HG03139 (cell line): ENCODE results near the gene RBBP5.

Experiments
- ATAC-seq: cut with Tn5 transposase; IDR thresholded peaks from one replicate; pipeline ENCODE4 v1.9.1; 2021; ENCODE audit not compliant: unreplicated experiment

Gene RBBP5

GRCh38 chr1:205129447-205130029 is 7.8 kb upstream of the RBBP5 start:
- no peak for ATAC-seq

DNA sequence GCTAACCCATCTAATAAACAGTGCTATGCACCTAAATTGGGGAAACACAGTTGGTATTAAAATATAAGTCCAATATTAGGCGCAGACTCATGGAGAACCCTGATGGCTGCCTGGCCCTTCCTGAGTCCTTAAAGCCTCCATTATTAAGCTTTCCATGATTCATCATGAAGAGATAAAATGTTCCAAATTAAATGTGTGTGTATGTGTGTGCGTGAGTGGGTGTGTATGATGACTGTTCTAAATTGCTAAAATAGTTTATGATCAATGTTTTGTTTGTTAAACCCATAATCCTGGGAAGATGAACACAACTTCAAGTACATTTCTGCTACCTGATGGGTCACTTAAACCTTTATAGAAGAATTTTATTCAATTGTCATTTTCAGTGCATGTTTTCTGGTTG is 6.3 kb upstream of the RBBP5 start:
- no peak for ATAC-seq

DNA sequence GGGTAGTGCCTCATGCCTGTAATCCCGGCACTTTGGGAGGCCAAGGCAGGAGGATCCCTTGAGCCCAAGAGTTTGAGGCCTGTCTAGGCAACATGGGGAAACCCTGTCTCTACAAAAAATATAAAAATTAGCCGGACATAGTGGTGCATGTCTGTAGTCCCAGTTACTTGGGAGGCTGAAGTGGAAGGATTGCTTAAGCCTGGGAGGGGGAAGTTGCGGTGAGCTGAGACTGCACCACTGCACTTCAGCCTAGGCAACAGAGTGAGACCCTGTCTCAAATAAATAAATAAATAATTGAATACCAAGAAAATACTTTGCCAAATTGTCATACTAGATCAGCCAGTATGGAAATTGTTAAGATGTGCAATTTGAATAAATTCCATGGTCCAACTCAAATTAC is 5.9 kb upstream of the RBBP5 start:
- no peak for ATAC-seq

GRCh38 chr1:205124726-205125125 is 2.9 kb upstream of the RBBP5 start:
- ATAC-seq = no peak

DNA sequence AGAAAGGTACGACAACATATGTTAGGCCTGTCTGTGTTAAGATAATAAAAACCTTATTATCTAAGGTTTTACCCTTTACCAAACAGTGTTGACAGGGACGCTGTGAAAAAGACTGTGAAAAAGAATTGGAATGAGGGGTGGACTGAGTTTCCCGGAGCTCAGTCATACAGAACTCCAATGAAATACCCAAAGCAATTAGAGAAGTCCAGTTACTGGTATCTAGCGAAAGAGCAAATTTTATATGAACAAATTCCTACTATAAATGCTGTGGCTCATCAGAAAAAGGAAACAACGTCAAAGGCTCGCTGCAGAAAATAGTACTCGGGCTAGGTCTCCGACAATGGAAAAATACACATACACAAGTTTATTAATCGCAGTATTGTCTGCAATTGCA is 708 bp upstream of the RBBP5 start:
- ATAC-seq = no peak

- no peak for ATAC-seq
Measured at GRCh38 chr1:205118752-205119151, 3.0 kb downstream of the RBBP5 start.

- ATAC-seq = no peak
Measured at GRCh38 chr1:205111354-205111753, 10.4 kb downstream of the RBBP5 start.

GRCh38 chr1:205109711-205110110 is 12.1 kb downstream of the RBBP5 start:
- ATAC-seq = no peak

GRCh38 chr1:205109269-205109668 is 12.5 kb downstream of the RBBP5 start:
- no peak for ATAC-seq

DNA sequence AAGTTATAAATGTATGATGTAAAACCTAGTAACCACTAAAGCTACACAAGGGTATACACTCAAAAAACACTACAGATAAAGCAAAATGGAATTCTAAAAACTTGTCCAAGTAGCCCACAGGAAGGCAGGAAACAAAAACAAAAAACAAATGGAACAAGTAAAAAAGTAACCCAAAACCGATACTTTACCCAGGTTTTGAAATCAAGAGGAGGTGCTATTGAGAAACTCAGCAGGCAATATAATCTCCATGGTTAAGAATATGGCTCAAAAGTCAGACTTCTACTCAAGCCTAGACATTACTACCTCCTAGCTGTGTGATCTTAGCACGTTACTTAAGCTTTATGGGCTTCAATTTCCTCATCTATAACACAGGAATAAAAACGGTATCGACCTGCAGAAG is 13.3 kb downstream of the RBBP5 start:
- no peak for ATAC-seq

- no peak for ATAC-seq
Measured at GRCh38 chr1:205107327-205107726, 14.5 kb downstream of the RBBP5 start.

- ATAC-seq = no peak
Measured at GRCh38 chr1:205102404-205102803, 19.4 kb downstream of the RBBP5 start.

- ATAC-seq = no peak
Measured at GRCh38 chr1:205098242-205098641, 23.5 kb downstream of the RBBP5 start.

DNA sequence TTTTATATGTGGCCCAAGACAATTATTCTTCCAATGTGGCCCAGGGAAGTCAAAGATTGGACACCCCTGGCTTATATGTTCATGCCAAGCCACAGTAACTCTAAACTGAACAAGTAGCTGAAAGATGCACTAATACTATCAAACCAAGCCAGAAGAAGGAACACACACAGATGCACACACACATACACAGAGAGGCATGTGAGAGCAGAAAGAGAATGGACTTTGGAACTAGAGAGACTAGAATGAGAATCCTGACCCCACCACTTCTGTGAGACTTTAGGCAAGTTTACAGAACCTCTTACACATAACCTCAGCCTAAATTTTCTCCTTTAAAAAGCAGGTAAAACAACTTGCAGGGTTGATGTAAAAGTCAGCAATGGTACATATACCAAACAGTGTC is 26.4 kb downstream of the RBBP5 start:
- ATAC-seq = no peak

- no peak for ATAC-seq
Measured at GRCh38 chr1:205091043-205091740, 30.6 kb downstream of the RBBP5 start.

- no peak for ATAC-seq
Measured at GRCh38 chr1:205088341-205088740, 33.4 kb downstream of the RBBP5 start.

DNA sequence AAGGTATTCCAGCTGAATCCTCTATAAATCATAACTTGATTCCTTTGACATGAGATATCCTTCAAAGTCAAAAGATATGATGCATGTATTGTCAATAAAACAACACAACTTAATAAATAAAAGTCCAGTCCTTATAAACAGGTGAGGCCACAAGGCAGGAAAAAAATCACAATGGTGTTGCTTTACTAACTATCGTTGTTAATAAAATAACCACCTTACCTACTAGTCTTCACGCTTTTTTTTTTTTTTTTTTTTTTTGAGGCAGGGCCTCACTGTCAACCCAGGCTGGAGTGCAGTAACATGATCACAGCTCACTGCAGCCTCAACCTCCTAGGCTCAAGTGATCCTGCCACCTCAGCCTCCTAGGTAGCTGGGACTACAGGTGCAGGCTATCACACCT is 37.4 kb downstream of the RBBP5 start, which contains the start of gene TMEM81:
TMEM81 (minus strand) TSS at position 101 of the 400 bp plus-strand sequence. CDS start 140 bp downstream, outside the sequence.
- no peak for ATAC-seq

DNA sequence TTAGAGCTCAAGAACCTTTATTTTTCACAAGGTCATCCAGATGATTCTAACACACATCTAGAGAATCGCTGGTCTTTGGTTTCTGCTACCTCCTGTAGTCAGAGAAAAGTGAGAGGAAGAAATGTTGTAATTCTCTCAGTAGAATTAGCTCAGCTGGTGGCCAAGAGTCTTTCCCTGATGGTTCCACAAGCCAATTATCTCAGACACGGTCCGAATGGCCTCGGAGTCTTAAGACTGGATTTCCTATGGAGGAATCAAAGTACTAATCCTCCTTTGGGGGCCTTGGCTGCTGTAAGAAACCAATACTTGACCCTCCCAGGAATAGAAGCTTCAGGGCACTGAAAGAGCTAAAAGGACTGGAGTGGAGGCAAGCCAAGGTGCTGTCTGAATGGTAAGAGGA is 39.3 kb downstream of the RBBP5 start:
- no peak for ATAC-seq

- ATAC-seq = no peak
Measured at GRCh38 chr1:205077934-205078311, 43.9 kb downstream of the RBBP5 start.

DNA sequence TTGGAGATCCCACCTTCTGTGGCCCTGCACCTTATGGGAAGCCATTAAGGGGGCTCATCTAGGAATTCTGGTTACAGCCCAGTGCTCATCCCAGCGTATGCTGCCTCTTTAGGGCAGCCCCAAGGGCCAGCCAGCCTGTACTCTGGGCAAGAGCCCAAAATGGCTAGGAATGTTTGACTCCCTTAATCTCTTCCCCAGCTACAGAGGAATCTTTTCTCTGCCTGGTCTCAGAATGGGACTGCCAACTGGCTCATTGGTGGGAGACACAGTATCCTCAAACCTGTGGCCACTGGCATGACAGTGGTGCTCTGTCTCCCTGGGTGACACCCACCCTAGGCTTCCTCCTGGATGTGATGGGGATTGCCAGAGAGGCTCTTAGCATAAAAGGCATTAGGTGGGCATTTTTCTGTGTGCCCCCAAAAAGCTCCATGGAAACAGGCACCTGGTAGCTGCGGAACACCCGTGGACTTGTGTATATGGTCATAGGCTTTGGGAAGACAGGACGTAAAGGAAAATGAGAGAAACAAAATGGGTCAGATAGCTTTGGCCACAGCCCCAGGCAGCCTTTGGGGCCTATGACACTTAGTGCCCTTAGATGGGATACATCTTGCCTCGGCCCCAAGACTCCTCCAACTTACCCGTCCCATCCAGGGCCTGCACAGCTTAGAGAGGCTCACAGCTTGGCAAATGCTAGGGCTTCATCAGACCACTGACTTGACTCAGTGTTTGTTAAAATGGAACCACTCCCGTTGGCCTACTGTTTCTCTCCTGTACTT is 44.4 kb downstream of the RBBP5 start:
- no peak for ATAC-seq

GRCh38 chr1:205076245-205076761 is 45.5 kb downstream of the RBBP5 start:
- ATAC-seq = no peak

GRCh38 chr1:205075642-205076155 is 46.1 kb downstream of the RBBP5 start:
- ATAC-seq = no peak
